SK-N-SH (cell line): ENCODE measurements around the gene TRAK1. TPM values are rescaled to one million over a fixed set of nuclear protein-coding genes. Genes with fewer than 3 reads are reported as not detected.

ENCODE experiments used
- CTCF ChIA-PET: fragments of 300-600, 350-600 bp; formaldehyde crosslinking; extraction: SDS; loops from one replicate; lab custom pipeline; 2021; lab: Yijun Ruan, JAX
- POLR2A ChIA-PET: fragments of 350-600 bp; sonication (Branson Sonifier 250); formaldehyde crosslinking; extraction: SDS; loops from one replicate; lab custom pipeline; 2020; ENCODE audit warnings: antibody characterized with exemption, inconsistent platforms; lab: Yijun Ruan, JAX
- DNase-seq: peaks from one replicate; pipeline ENCODE4 v3.0.0; 2012
- H2AFZ ChIP-seq: fragments of 200-600 bp; sonication (generic); 2 replicates; pipeline ENCODE4 v1.8.1; 2016; ENCODE audit warnings: antibody characterized with exemption, mild to moderate bottlenecking, low read depth
- H3F3A ChIP-seq: fragments of 200-600 bp; sonication (generic); replicated peaks from 2 replicates; pipeline ENCODE3; 2016; ENCODE audit warnings: antibody characterized with exemption, mild to moderate bottlenecking; ENCODE audit not compliant: insufficient read depth
- H3K27ac ChIP-seq, 2 experiments: fragments of 200-500 bp in 1 of 2; fragments of 200-600 bp in 1 of 2; sonication (Bioruptor generic) in 1 of 2; sonication (generic), shearing (Covaris generic) in 1 of 2; 2 replicates each; pipeline versions ENCODE4 v1.5.1 to v1.6.1; 2014 to 2016; ENCODE audit warnings: low read depth in 2 of 2, inconsistent platforms in 1 of 2, low read length in 1 of 2, mild to moderate bottlenecking in 1 of 2, mixed read lengths in 1 of 2
- H3K27me3 ChIP-seq: fragments of 200-600 bp; sonication (generic), shearing (Covaris generic); 2 replicates; pipeline ENCODE4 v1.6.1; 2016; ENCODE audit warnings: mixed run types; ENCODE audit not compliant: insufficient read depth
- H3K36me3 ChIP-seq, 2 experiments: fragments of 200-500 bp in 1 of 2; fragments of 200-600 bp in 1 of 2; sonication (Bioruptor generic) in 1 of 2; sonication (generic) in 1 of 2; replicated peaks in 1 of 2; 2 replicates each; pipeline versions ENCODE3 to v1.5.1; 2014 to 2016; ENCODE audit warnings: low read length in 1 of 2, mild to moderate bottlenecking in 1 of 2; ENCODE audit not compliant: insufficient read depth in 2 of 2, control insufficient read depth in 1 of 2
- H3K4me1 ChIP-seq, 2 experiments: fragments of 200-500 bp in 1 of 2; fragments of 200-600 bp in 1 of 2; sonication (Bioruptor generic) in 1 of 2; sonication (generic), shearing (Covaris generic) in 1 of 2; 2 replicates each; pipeline versions ENCODE4 v1.5.1 to v1.6.1; 2014 to 2016; ENCODE audit warnings: low read depth in 1 of 2, low read length in 1 of 2, mixed run types in 1 of 2; ENCODE audit not compliant: insufficient read depth in 2 of 2, control insufficient read depth in 1 of 2
- H3K4me2 ChIP-seq: fragments of 200-600 bp; sonication (generic), shearing (Covaris generic); 2 replicates; pipeline ENCODE4 v1.6.1; 2017; ENCODE audit warnings: mixed run types
- H3K4me3 ChIP-seq, 2 experiments: fragments of 200-500 bp in 1 of 2; fragments of 200-600 bp in 1 of 2; sonication (Bioruptor generic) in 1 of 2; sonication (generic), shearing (Covaris generic) in 1 of 2; 2 replicates each; pipeline versions ENCODE4 v1.5.1 to v1.8.1; 2014 to 2016; ENCODE audit warnings: low read depth in 2 of 2, inconsistent platforms in 1 of 2, low read length in 1 of 2, mild to moderate bottlenecking in 1 of 2, mixed read lengths in 1 of 2, moderate library complexity in 1 of 2
- H3K79me2 ChIP-seq: fragments of 200-600 bp; sonication (generic); 2 replicates; pipeline ENCODE4 v1.8.1; 2017; ENCODE audit warnings: mild to moderate bottlenecking; ENCODE audit not compliant: insufficient read depth
- H3K9ac ChIP-seq: fragments of 200-600 bp; sonication (generic); 2 replicates; pipeline ENCODE4 v1.6.1; 2017; ENCODE audit warnings: mixed run types
- H3K9me2 ChIP-seq: fragments of 200-600 bp; sonication (generic); 2 replicates; pipeline ENCODE4 v1.6.1; 2017; ENCODE audit warnings: mixed run types
- H3K9me3 ChIP-seq: fragments of 200-600 bp; sonication (generic); 2 replicates; pipeline ENCODE4 v1.6.1; 2017; ENCODE audit warnings: mixed run types, mild to moderate bottlenecking, moderate library complexity
- H4K20me1 ChIP-seq: fragments of 200-600 bp; sonication (generic); 2 replicates; pipeline ENCODE4 v1.6.1; 2017; ENCODE audit warnings: mild to moderate bottlenecking, mixed run types; ENCODE audit not compliant: insufficient read depth
- CHD2 ChIP-seq: fragments of 150-350 bp; IDR thresholded peaks from 2 replicates; pipeline ENCODE4 v1.6.1; 2018; ENCODE audit warnings: low read length; ENCODE audit not compliant: partially characterized antibody
- EP300 ChIP-seq, 2 experiments: IDR thresholded peaks; 2 replicates each; pipeline versions ENCODE4 v1.4.0 to v1.6.1; 2012; ENCODE audit warnings: borderline replicate concordance in 1 of 2, low read depth in 1 of 2, low read length in 1 of 2
- FOSL2 ChIP-seq: IDR thresholded peaks from 2 replicates; pipeline ENCODE4 v1.4.0; 2012; ENCODE audit warnings: low read depth, mild to moderate bottlenecking, moderate library complexity, borderline replicate concordance
- FOXJ3 ChIP-seq: sonication (generic); formaldehyde crosslinking; IDR thresholded peaks from 2 replicates; pipeline ENCODE4 v1.5.1; 2020; ENCODE audit warnings: mild to moderate bottlenecking, missing genetic modification reagents
- GABPA ChIP-seq: IDR thresholded peaks from 2 replicates; pipeline ENCODE4 v1.4.0; 2012; ENCODE audit warnings: low read depth, mild to moderate bottlenecking
- GATA2 ChIP-seq: sonication (generic); formaldehyde crosslinking; IDR thresholded peaks from 2 replicates; pipeline ENCODE4 v1.5.0; 2020; ENCODE audit warnings: mild to moderate bottlenecking, missing genetic modification reagents
- JUND ChIP-seq: IDR thresholded peaks from 2 replicates; pipeline ENCODE4 v1.4.0; 2012
- MEF2A ChIP-seq: IDR thresholded peaks from 2 replicates; pipeline ENCODE4 v1.4.0; 2012; ENCODE audit warnings: low read depth, borderline replicate concordance
- POLR2AphosphoS5 ChIP-seq: IDR thresholded peaks from 2 replicates; pipeline ENCODE4 v1.6.1; 2012; ENCODE audit warnings: low read depth, low read length
- RAD21 ChIP-seq: IDR thresholded peaks from 2 replicates; pipeline ENCODE4 v1.6.1; 2012; ENCODE audit warnings: mild to moderate bottlenecking, low read length
- REST ChIP-seq: IDR thresholded peaks from 2 replicates; pipeline ENCODE4 v1.6.1; 2012; ENCODE audit warnings: mild to moderate bottlenecking, low read depth, low read length, moderate library complexity
- RFX5 ChIP-seq: IDR thresholded peaks from 2 replicates; pipeline ENCODE4 v1.6.1; 2012; ENCODE audit warnings: mild to moderate bottlenecking, improper control_type of control experiment, low read length
- TAF1 ChIP-seq: IDR thresholded peaks from 2 replicates; pipeline ENCODE4 v1.6.1; 2012; ENCODE audit warnings: low read depth, mild to moderate bottlenecking, low read length, moderate library complexity, borderline replicate concordance
- TCF12 ChIP-seq: IDR thresholded peaks from 2 replicates; pipeline ENCODE4 v1.4.0; 2012
- TEAD4 ChIP-seq: IDR thresholded peaks from 2 replicates; pipeline ENCODE4 v1.4.0; 2012; ENCODE audit warnings: mild to moderate bottlenecking, borderline replicate concordance; ENCODE audit not compliant: insufficient read depth
- YY1 ChIP-seq: IDR thresholded peaks from 2 replicates; pipeline ENCODE4 v1.4.0; 2012; ENCODE audit warnings: low read depth, mild to moderate bottlenecking
- ZBTB33 ChIP-seq: IDR thresholded peaks from 2 replicates; pipeline ENCODE4 v1.4.0; 2012; ENCODE audit warnings: low read depth, borderline replicate concordance
- WGBS: methylation state at CpG from one replicate; pipeline ENCODE4 v1.1.6; 2017; ENCODE audit warnings: low lambda C conversion rate; 5-methylcytosine and 5-hydroxymethylcytosine counted together
- polyA plus RNA-seq, 3 experiments: library from polyadenylated mRNA; depleted of rRNA; stranded (reverse); fragments of >200 nt; gene quantifications; 2 replicates each; pipeline ENCODE4 v1.2.3, GENCODE V29; 2012
- small RNA-seq, 7 experiments: library from RNA; depleted of rRNA; stranded (forward); fragments of <200 nt; gene quantifications; one replicate each; pipeline ENCODE3, GENCODE V24; 2012
- TF ChIP-seq, protein P1 (sequence below): IDR thresholded peaks from 2 replicates; pipeline ENCODE4 v1.4.0; 2012; ENCODE audit warnings: low read depth, borderline replicate concordance

Gene TRAK1
- polyA plus RNA-seq, 1 of the 3 experiments (the other 2 are of a cell fraction) = 12.5 TPM

- no peak for TF ChIP-seq GABPA
- no peak for TF ChIP-seq RAD21
- no peak for TF ChIP-seq TEAD4
- TF ChIP-seq MEF2A = no peak
- no peak for TF ChIP-seq TCF12
- TF ChIP-seq POLR2AphosphoS5 = no peak
- no peak for TF ChIP-seq FOXJ3
- TF ChIP-seq CHD2 = no peak
Measured at GRCh38 chr3:42274266-42274665, 183.1 kb downstream of the TRAK1 start (continued).

- Histone ChIP-seq H4K20me1 (no peaks in the 10 kb centered on the region), H3K9me3 (no peaks in the 10 kb centered on the region), H3K9ac (no peak overlapping the region), H3K4me3 (no peak overlapping the region), H3K36me3 (no peaks in the 10 kb centered on the region), H3K4me2 (no peak overlapping the region), H3K27ac (no peak overlapping the region), H3K9me2 (no peaks in the 10 kb centered on the region), H3K27me3 (no peaks in the 10 kb centered on the region), H3K79me2 (no peaks in the 10 kb centered on the region), H3K4me1 (peaks cover 0 to 8% of the 10 kb centered on the region in 2 experiments; a peak in 1 of 4 replicates), H2AFZ (no peak overlapping the region), H3F3A (no peaks in the 10 kb centered on the region)
- ChIA-PET POLR2A (no interaction called here), CTCF (no interaction called here)
- TF ChIP-seq GATA2 (CRISPR knock-in tag) (no peak), TAF1 (no peak), TCF12 (no peak), JUND (no peak), POLR2AphosphoS5 (no peak), RFX5 (no peak), MEF2A (no peak), EP300 (IDR thresholded peaks at IDR 0.05; ENCODE audit: borderline replicate concordance in 1 of 2, low read depth in 1 of 2, low read length in 1 of 2) (no peak), REST (no peak), ZBTB33 (no peak), YY1 (no peak), FOSL2 (no peak), FOXJ3 (no peak)
- TF ChIP-seq, protein P1, sequence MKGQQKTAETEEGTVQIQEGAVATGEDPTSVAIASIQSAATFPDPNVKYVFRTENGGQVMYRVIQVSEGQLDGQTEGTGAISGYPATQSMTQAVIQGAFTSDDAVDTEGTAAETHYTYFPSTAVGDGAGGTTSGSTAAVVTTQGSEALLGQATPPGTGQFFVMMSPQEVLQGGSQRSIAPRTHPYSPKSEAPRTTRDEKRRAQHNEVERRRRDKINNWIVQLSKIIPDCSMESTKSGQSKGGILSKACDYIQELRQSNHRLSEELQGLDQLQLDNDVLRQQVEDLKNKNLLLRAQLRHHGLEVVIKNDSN = no peak
- DNase-seq = no peak
- 13% methylated on average over 1 of the region's 1 CpG for WGBS
Measured at GRCh38 chr3:42275217-42275616, 184.1 kb downstream of the TRAK1 start.

Small RNA genes within 50 kb of the gene (small RNA-seq; reads per million reads assigned to genes)
- 0 reads per million in 7 experiments for gene RNU4-78P

Other genes with a start within 250 kb of the TRAK1 start
- 6.2 and 7.8 TPM in 2 replicates for gene ULK4, start 129.3 kb upstream of the TRAK1 start, polyA plus RNA-seq (2012; rRNA removed)
- gene CCK, start 174.8 kb downstream of the TRAK1 start, polyA plus RNA-seq (2012; rRNA removed) = not detected in 2 replicates